GM12891 (cell line): ENCODE measurements around the gene DNAH11.

Source experiments
- POLR2A ChIP-seq: IDR thresholded peaks from 2 replicates; pipeline ENCODE4 v1.6.1; 2011; ENCODE audit warnings: low read depth, low read length, control low read depth
- SPI1 ChIP-seq: IDR thresholded peaks from 2 replicates; pipeline ENCODE4 v1.6.1; 2011; ENCODE audit warnings: low read depth, low read length, control low read depth
- TAF1 ChIP-seq: IDR thresholded peaks from 2 replicates; pipeline ENCODE4 v1.6.1; 2011; ENCODE audit warnings: low read depth, low read length, control low read depth

DNA sequence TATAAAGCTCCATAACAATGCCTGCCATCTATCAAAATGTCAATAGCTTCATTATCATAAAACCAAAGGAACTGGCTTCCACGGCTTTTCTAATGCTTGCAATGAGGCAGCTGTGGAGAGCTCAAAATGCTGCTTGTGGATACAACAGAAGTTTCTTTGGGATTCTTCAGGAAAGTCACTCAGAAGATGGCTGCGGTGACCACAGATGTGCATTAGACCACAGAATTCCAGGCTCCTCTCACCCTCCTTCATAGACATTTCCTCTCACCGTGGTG is 325.7 kb downstream of the DNAH11 start:
- no peak for TF ChIP-seq TAF1
- TF ChIP-seq POLR2A: no peak
- no peak for TF ChIP-seq SPI1
